ENCODE results near the gene B3GNT7. TPM values are rescaled to one million over a fixed set of nuclear protein-coding genes. Genes with fewer than 3 reads are reported as not detected.

B3GNT7 gene
- total and polyA plus RNA-seq, 2 of the 4 experiments (the other 2 are of a cell fraction), result under 0.01 to 0.03 TPM

DNA sequence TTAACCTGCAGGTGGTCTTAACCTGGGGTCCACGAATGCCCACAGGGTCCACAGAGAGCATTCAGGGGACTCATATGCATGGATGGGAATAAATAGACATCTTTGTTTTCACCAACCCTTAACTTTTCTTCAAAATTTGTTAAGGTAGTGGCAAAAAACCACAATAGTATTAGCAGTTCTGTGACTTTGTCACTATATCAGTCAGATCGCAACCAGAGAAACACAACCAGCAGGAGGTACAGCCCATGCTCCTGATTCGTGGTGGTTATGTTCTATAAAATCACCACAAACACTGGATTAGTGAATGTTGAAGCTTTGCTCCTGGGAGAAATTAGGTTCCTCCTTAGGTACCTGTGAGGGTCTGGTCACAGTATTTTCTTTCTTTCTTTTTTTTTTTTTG, 31.6 kb downstream of the B3GNT7 start:
- Histone ChIP-seq H3K4me2 (ENCODE audit: low read depth, low read length) (no peak overlapping the region), H2AK5ac (ENCODE audit: low read depth, low read length) (no peak overlapping the region), H2BK15ac (ENCODE audit: low read depth, low read length) (no peak overlapping the region), H3K18ac (ENCODE audit: low read depth, low read length) (no peak overlapping the region), H4K91ac (ENCODE audit: insufficient read depth, low read depth, low read length) (no peak overlapping the region), H3K14ac (replicated peaks; ENCODE audit: low read depth, low read length) (no peak overlapping the region), H3K27ac (ENCODE audit: insufficient read depth, low read length) (no peak overlapping the region), H3K79me1 (ENCODE audit: low read depth in 1 of 2, low read length in 2 of 2) (no peaks in the 10 kb centered on the region), H2BK20ac (ENCODE audit: low read depth, low read length) (no peak overlapping the region), H3K4me1 (ENCODE audit: control insufficient read depth, insufficient read depth, low read length) (no peaks in the 10 kb centered on the region), H3K4ac (ENCODE audit: low read depth, low read length) (no peak overlapping the region), H3K9ac (ENCODE audit: low read depth, low read length) (no peak overlapping the region), H3K56ac (ENCODE audit: extremely low read depth, insufficient read depth, low read length) (no peak overlapping the region), H3K4me3 (ENCODE audit: insufficient read depth, low read depth, low read length) (no peak overlapping the region), H2BK120ac (ENCODE audit: low read depth, low read length) (no peak overlapping the region), H2AFZ (replicated peaks; ENCODE audit: low read length, poor library complexity) (no peak overlapping the region), H2BK5ac (ENCODE audit: low read depth, low read length, poor library complexity, severe bottlenecking) (no peak overlapping the region), H3K9me1 (ENCODE audit: insufficient read depth, low read length) (no peaks in the 10 kb centered on the region; the same call in 1 of the 2 replicates), H3K23ac (ENCODE audit: low read depth, low read length) (no peak overlapping the region), H3K36me3 (ENCODE audit: control insufficient read depth, insufficient read depth, low read length) (no peaks in the 10 kb centered on the region), H4K8ac (ENCODE audit: low read depth in 2 of 2, low read length in 2 of 2) (no peak overlapping the region), H4K20me1 (ENCODE audit: insufficient read depth, low read length) (no peaks in the 10 kb centered on the region), H2AK9ac (replicated peaks; ENCODE audit: low read depth, low read length, poor library complexity) (no peak overlapping the region), H3K27me3 (ENCODE audit: control insufficient read depth, insufficient read depth, low read length) (peaks cover 5% of the 10 kb centered on the region), H3K9me3 (ENCODE audit: control insufficient read depth, insufficient read depth, low read length) (peaks cover 8% of the 10 kb centered on the region), H4K5ac (ENCODE audit: low read depth, low read length) (no peak overlapping the region)
- no TSS peak for BruUV-seq (replicated peaks)
- ChIA-PET CTCF (no interaction called here), POLR2A (ENCODE audit: unreplicated experiment) (no interaction called here)
- intact Hi-C loops (cut with micrococcal nuclease) (no loop called here), in situ Hi-C loops (cut with MboI; ENCODE audit: low sequenced_read_pairs) (no loop called here), dilution Hi-C loops (cut with HindIII; ENCODE audit: low sequenced_read_pairs, unreplicated experiment) (no loop called here)
- TF ChIP-seq MAZ (IDR thresholded peaks at IDR 0.05; ENCODE audit: borderline replicate concordance, low read depth, low read length) (no peak), SMC3 (IDR thresholded peaks at IDR 0.05; ENCODE audit: low read depth, low read length) (no peak), CHD1 (IDR thresholded peaks at IDR 0.05; ENCODE audit: low read depth, low read length) (no peak), RFX5 (IDR thresholded peaks at IDR 0.05; ENCODE audit: low read depth, low read length) (no peak), NFE2L2 (IDR thresholded peaks at IDR 0.05; ENCODE audit: low read depth, low read length) (no peak), RAD21 (IDR thresholded peaks at IDR 0.05; ENCODE audit: low read length) (no peak), FOS (IDR thresholded peaks at IDR 0.05; ENCODE audit: low read depth, low read length) (no peak), POLR2A (IDR thresholded peaks at IDR 0.05; ENCODE audit: low read depth, low read length) (no peak), MAFK (IDR thresholded peaks at IDR 0.05; ENCODE audit: low read depth, low read length) (no peak), RCOR1 (IDR thresholded peaks at IDR 0.05; ENCODE audit: insufficient replicate concordance, low read length) (no peak), CEBPB (IDR thresholded peaks at IDR 0.05; ENCODE audit: low read depth, low read length) (no peak), BHLHE40 (IDR thresholded peaks at IDR 0.05; ENCODE audit: low read depth, low read length) (no peak), MXI1 (IDR thresholded peaks at IDR 0.05; ENCODE audit: borderline replicate concordance, low read depth, low read length) (no peak)
- TF ChIP-seq, protein P1, sequence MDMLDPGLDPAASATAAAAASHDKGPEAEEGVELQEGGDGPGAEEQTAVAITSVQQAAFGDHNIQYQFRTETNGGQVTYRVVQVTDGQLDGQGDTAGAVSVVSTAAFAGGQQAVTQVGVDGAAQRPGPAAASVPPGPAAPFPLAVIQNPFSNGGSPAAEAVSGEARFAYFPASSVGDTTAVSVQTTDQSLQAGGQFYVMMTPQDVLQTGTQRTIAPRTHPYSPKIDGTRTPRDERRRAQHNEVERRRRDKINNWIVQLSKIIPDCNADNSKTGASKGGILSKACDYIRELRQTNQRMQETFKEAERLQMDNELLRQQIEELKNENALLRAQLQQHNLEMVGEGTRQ (IDR thresholded peaks at IDR 0.05; ENCODE audit: low read depth, low read length), result no peak
- TF ChIP-seq, protein P2, sequence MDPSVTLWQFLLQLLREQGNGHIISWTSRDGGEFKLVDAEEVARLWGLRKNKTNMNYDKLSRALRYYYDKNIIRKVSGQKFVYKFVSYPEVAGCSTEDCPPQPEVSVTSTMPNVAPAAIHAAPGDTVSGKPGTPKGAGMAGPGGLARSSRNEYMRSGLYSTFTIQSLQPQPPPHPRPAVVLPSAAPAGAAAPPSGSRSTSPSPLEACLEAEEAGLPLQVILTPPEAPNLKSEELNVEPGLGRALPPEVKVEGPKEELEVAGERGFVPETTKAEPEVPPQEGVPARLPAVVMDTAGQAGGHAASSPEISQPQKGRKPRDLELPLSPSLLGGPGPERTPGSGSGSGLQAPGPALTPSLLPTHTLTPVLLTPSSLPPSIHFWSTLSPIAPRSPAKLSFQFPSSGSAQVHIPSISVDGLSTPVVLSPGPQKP (IDR thresholded peaks at IDR 0.05; ENCODE audit: borderline replicate concordance, low read depth, low read length), result no peak
- TF ChIP-seq, protein P3, sequence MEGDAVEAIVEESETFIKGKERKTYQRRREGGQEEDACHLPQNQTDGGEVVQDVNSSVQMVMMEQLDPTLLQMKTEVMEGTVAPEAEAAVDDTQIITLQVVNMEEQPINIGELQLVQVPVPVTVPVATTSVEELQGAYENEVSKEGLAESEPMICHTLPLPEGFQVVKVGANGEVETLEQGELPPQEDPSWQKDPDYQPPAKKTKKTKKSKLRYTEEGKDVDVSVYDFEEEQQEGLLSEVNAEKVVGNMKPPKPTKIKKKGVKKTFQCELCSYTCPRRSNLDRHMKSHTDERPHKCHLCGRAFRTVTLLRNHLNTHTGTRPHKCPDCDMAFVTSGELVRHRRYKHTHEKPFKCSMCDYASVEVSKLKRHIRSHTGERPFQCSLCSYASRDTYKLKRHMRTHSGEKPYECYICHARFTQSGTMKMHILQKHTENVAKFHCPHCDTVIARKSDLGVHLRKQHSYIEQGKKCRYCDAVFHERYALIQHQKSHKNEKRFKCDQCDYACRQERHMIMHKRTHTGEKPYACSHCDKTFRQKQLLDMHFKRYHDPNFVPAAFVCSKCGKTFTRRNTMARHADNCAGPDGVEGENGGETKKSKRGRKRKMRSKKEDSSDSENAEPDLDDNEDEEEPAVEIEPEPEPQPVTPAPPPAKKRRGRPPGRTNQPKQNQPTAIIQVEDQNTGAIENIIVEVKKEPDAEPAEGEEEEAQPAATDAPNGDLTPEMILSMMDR (conservative IDR thresholded peaks at IDR 0.05; ENCODE audit: low read depth, low read length), result no peak
- DNase-seq (no peak), ATAC-seq (ENCODE audit: low read depth) (no peak)
- no CpG with 5 or more reads among the region's 3 CpGs for WGBS, 2 experiments (ENCODE audit: extremely low coverage in 2 of 2, insufficient read length in 1 of 2)

Measured in IMR-90 (cell line).